Colonic mucosa (tissue), 4 donors: ENCODE results near the gene SIPA1L2. TPM values are rescaled to one million over a fixed set of nuclear protein-coding genes. Genes with fewer than 3 reads are reported as not detected.

Experiments used
- DNase-seq: peaks from one replicate; pipeline ENCODE4 v3.0.0-alpha.2; 2020
- H3K27ac ChIP-seq: fragments of 200-600 bp; one replicate; pipeline ENCODE4 v1.8.0; 2021
- H3K27me3 ChIP-seq: fragments of 200-600 bp; one replicate; pipeline ENCODE4 v1.8.0; 2021
- H3K36me3 ChIP-seq: fragments of 200-600 bp; one replicate; pipeline ENCODE4 v1.8.0; 2021
- H3K4me1 ChIP-seq: fragments of 200-600 bp; one replicate; pipeline ENCODE4 v1.8.0; 2021; ENCODE audit warnings: mild to moderate bottlenecking
- H3K4me3 ChIP-seq: fragments of 200-600 bp; one replicate; pipeline ENCODE4 v1.8.0; 2021
- H3K9ac ChIP-seq, 2 donors: one replicate each; pipeline ENCODE4 v1.7.0; 2013; ENCODE audit warnings: control low read depth in 2 of 2, low read depth in 2 of 2, low read length in 2 of 2
- H3K9me3 ChIP-seq: fragments of 200-600 bp; one replicate; pipeline ENCODE4 v1.8.0; 2021
- intact Hi-C: fragments of 100-400 bp; cut with DNase I; formaldehyde crosslinking; loops from one replicate; pipeline ENCODE4 v1.14.1; 2022
- total RNA-seq, 2 donors: library from RNA; stranded (reverse); fragmentation: NEBNext Ultra II Directional in 1 of 2; extraction: Animal tissue kit (Norgen Biotek cat#: 25700) in 1 of 2; gene quantifications; one replicate each; pipeline ENCODE4 v1.2.1, GENCODE V29; 2021
- TF ChIP-seq, protein P1 (sequence below): fragments of 200-600 bp; IDR thresholded peaks from one replicate; pipeline ENCODE4 v1.8.0; 2022; ENCODE audit warnings: antibody characterized with exemption, mild to moderate bottlenecking
- donor health status: healthy.
- donor health status: DM: no; HTN: no; CAD: no.
- donor health status: DM: no; HTN: no; CAD: no.

Gene SIPA1L2
- total RNA-seq, 2 donors from 2014 or later = 53.6 to 64.4 TPM

GRCh38 chr1:232655028-232655745 is 25.3 kb upstream of the SIPA1L2 start:
- TF ChIP-seq, protein P1, sequence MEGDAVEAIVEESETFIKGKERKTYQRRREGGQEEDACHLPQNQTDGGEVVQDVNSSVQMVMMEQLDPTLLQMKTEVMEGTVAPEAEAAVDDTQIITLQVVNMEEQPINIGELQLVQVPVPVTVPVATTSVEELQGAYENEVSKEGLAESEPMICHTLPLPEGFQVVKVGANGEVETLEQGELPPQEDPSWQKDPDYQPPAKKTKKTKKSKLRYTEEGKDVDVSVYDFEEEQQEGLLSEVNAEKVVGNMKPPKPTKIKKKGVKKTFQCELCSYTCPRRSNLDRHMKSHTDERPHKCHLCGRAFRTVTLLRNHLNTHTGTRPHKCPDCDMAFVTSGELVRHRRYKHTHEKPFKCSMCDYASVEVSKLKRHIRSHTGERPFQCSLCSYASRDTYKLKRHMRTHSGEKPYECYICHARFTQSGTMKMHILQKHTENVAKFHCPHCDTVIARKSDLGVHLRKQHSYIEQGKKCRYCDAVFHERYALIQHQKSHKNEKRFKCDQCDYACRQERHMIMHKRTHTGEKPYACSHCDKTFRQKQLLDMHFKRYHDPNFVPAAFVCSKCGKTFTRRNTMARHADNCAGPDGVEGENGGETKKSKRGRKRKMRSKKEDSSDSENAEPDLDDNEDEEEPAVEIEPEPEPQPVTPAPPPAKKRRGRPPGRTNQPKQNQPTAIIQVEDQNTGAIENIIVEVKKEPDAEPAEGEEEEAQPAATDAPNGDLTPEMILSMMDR = no peak
- no peak overlapping the region for H3K27ac ChIP-seq
- no peaks in the 10 kb centered on the region for H3K4me1 ChIP-seq
- H3K36me3 ChIP-seq = no peaks in the 10 kb centered on the region
- no peak for DNase-seq
- H3K9me3 ChIP-seq = no peaks in the 10 kb centered on the region
- intact Hi-C loops = no loop called here
- H3K4me3 ChIP-seq = no peak overlapping the region
- H3K9ac ChIP-seq = no peak overlapping the region
- no peaks in the 10 kb centered on the region for H3K27me3 ChIP-seq

DNA sequence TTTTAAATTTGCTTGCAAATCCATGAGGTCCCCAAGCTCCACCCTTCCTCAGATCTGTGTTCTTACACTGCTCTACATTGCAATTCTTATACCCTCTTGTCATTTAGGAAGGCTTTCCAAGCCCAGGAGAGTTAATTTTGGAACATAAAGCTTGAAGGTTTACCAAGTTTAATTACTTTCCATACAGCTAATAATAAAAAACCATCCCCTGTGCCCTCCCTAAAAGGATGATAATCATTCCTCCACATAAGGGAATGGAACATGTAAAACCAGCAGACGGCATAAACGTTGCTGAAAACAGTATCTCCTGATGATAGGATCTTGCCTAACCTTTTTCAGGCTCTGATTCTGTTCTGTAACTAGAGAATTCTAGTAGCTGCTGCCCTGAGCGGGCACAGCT is 23.9 kb upstream of the SIPA1L2 start:
- Histone ChIP-seq H3K4me1 (no peaks in the 10 kb centered on the region), H3K4me3 (no peak overlapping the region), H3K27ac (no peak overlapping the region), H3K27me3 (no peaks in the 10 kb centered on the region), H3K9ac (no peak overlapping the region), H3K9me3 (no peaks in the 10 kb centered on the region), H3K36me3 (no peaks in the 10 kb centered on the region)
- TF ChIP-seq, protein P1 = no peak
- DNase-seq = no peak
- intact Hi-C loops = no loop called here

- TF ChIP-seq, protein P1 = no peak
- no peak overlapping the region for H3K27ac ChIP-seq
- no peaks in the 10 kb centered on the region for H3K27me3 ChIP-seq
- no peaks in the 10 kb centered on the region for H3K36me3 ChIP-seq
- intact Hi-C loops = no loop called here
- no peak overlapping the region for H3K9ac ChIP-seq
- H3K4me3 ChIP-seq = no peak overlapping the region
- no peak for DNase-seq
- H3K9me3 ChIP-seq = no peaks in the 10 kb centered on the region
- no peaks in the 10 kb centered on the region for H3K4me1 ChIP-seq
Measured at GRCh38 chr1:232650845-232651244, 20.9 kb upstream of the SIPA1L2 start.

DNA sequence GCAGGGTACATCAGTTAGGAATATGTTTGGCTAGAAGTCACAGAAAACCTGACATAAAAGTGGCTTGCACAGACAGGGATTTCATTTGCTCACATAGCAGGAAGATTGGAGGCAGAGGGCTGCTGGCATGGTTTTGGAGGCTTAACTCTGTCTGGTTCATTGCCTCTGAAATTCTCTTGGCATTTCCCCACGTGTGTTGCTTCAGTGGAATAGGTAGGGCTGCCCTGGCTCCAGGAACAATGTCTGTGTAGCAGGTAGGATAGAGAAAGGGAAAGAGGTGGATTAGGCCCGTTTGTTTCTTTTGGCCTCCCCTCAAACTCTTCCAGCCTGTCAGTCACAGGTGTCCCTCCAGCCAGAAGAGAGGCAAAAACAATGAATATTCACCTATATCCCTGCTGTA is 20.5 kb upstream of the SIPA1L2 start:
- Histone ChIP-seq H3K9me3 (no peaks in the 10 kb centered on the region), H3K9ac (no peak overlapping the region), H3K27ac (no peak overlapping the region), H3K4me3 (no peak overlapping the region), H3K27me3 (no peaks in the 10 kb centered on the region), H3K4me1 (no peaks in the 10 kb centered on the region), H3K36me3 (no peaks in the 10 kb centered on the region)
- intact Hi-C loops = no loop called here
- TF ChIP-seq, protein P1 = no peak
- no peak for DNase-seq

DNA sequence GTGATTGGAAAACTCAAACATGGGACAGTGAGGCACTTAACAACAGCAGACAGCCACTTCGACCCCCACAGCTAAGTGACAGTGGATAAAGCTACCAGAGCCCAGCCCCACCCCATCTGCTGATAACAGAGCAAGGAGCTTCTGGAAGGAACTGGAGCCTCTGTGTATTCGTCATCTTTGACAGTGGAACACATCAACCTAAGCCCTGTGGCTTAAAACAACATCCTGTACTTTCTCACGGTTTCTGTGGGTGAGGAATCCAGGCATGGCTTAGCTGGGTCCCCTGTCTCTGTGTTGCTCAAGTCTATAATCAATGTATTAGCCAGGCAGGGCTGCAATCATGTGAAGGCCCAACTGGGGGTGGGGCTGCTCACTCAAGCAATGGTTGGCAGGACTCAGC is 18.4 kb upstream of the SIPA1L2 start:
- Histone ChIP-seq H3K9ac (no peak overlapping the region), H3K4me3 (no peak overlapping the region), H3K27ac (no peak overlapping the region), H3K27me3 (no peaks in the 10 kb centered on the region), H3K4me1 (no peaks in the 10 kb centered on the region), H3K36me3 (no peaks in the 10 kb centered on the region), H3K9me3 (no peaks in the 10 kb centered on the region)
- TF ChIP-seq, protein P1 = no peak
- intact Hi-C loops = loop anchor here (10.0 kb wide), 1 partner anchor 526 kb away; no protein-coding TSS in a partner anchor
- no peak for DNase-seq
